Central memory CD4-positive, alpha-beta T cell (primary cell): ENCODE data around the gene GLIS1.

Experiments
- DNase-seq: peaks from one replicate; pipeline ENCODE4 v3.0.0; 2022

GLIS1 gene

DNA sequence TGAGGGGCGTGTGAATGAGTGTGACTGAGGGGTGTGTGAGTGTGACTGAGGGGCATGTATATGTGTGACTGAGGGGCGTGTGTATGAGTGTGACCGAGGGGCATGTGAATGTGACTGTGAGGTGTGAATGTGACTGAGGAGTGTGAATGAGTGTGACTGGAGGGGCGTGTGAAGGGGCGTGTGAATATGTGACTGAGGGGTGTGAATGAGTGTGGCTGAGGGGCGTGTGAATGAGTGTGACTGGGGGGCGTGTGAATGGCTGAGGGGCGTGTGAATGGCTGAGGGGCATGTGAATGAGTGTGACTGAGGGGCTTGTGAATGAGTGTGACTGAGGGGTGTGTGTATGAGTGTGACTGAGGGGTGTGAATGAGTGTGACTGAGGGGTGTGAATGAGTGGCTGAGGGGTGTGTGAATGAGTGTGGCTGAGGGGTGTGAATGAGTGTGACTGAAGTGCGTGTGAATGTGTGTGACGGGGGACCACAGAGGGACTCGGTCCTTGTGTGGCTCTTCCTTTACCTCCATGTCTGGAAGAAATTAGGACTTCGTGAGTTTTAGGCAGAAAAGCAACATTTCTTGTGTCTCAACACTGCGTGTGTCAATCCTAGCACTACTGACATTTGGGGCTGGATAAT is 105.8 kb downstream of the GLIS1 start:
- no peak for DNase-seq

GRCh38 chr1:53631622-53632310 is 107.2 kb downstream of the GLIS1 start:
- no peak for DNase-seq

DNA sequence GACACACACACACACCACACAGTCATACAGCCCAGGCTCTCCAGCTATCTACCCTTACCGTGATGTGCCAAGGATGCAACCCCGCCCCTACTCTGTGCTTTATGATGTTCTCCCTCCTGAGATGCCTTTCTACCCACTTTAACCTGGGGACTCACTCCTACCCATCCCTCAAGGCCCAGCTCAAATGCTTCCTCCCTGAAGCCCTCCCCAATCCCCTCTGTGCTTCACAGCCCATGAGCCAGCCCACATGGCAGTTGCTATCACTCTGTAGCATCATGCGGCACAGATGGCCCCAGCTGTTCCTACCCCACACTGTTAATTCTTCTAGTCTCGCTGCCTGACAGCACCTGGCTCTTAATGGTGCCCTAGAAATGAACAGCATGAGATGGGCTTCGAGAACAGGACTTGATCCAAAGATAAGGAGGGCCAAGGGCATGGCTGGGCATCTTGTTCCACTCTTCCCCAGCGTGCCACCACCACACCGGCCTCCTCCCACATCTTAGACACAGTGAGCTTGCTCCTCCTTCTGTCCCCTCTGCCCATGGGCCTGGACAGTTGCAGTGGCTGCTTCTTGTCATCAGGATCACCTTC is 109.8 kb downstream of the GLIS1 start:
- no peak for DNase-seq

DNA sequence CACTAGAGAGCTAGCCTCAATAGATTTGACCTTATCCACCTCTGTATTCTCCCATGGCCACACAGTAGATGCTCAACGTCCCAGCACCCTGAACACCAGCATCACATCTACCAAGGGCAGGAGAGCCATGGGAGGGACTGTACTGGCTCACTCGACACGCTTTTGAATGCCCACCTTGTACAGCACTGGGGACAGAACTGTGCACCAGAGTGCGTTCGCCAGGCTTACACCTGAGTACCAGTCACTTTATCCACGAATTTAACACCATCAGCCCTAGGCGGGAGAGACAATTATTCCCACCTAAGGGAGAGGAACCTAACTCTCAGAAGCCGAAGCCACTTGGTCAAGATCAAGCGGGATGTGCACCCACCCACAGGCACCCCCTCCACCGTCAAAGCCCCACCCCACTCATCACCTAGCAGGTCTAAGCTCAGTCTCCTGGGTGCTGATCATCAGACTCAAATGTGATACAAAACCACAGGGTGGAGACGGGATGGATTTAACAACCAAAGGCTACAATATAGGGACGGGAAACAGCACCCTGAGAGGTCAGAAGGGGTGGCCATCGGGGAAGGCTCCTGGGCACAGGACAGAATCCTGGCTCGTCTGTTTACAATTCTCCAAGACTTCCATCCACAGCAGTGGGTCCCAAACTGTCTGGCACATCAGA is 110.5 kb downstream of the GLIS1 start:
- DNase-seq, result no peak

DNA sequence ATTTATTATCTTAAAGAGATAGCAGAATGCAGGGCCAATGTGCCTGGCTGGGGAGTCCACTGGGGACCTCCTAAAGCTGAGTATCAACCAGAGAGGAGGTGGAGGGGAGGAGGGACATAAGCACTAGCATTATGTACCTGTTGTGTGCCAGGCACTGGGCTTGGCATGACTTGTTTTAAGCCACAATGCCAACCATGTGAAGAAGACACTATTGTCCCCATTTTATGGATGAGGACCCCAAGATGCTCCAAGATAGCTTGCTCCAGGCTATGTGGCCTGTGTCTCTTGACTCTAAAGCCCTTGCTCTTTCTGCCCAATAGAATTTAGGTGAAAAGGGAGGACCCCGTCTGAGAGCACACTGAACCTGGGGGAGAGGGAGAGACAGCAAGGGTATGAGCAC is 111.3 kb downstream of the GLIS1 start:
- DNase-seq, result no peak

DNA sequence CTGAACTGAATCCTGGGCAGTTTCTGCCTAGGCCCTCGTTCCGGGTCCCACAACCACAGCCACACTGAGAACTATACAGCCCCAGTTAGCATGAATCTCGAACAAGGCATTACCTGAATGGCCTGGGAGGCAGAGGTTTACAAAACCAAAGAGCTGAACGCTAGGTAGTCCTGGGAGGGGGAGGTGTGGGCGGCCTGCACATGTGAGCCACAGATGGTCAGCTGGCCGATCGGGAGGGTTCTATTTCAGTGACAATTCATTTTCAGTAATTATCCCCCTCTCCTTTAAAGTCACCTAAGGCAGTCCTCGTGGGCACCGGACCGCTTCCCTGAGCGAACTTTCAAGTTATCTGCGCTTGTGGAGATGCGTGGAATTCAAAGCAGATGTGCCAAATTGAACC is 111.9 kb downstream of the GLIS1 start:
- no peak for DNase-seq

- DNase-seq, result no peak
Observed at GRCh38 chr1:53626616-53627015, 112.3 kb downstream of the GLIS1 start.

GRCh38 chr1:53625766-53626520 is 113.0 kb downstream of the GLIS1 start:
- no peak for DNase-seq

GRCh38 chr1:53625049-53625448 is 113.9 kb downstream of the GLIS1 start:
- no peak for DNase-seq

DNA sequence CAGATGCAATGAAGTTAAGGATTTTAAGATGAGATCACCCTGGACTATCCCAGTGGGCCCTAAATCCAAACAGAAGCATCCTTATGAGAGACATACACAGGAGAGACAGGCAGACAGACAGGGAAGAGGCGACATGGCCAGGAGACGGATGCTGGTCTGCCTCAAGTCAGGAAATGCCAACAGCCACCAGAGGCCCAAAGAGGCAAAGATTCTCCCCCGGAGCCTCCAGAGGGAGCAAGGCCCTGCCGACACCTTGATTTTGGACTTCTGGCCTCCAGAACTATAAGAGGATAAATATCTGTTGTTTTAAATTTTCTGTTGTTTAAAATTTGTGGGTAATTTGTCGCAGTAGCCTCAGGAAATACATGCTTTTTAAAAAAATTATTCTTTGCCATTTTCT is 116.4 kb downstream of the GLIS1 start:
- no peak for DNase-seq

DNA sequence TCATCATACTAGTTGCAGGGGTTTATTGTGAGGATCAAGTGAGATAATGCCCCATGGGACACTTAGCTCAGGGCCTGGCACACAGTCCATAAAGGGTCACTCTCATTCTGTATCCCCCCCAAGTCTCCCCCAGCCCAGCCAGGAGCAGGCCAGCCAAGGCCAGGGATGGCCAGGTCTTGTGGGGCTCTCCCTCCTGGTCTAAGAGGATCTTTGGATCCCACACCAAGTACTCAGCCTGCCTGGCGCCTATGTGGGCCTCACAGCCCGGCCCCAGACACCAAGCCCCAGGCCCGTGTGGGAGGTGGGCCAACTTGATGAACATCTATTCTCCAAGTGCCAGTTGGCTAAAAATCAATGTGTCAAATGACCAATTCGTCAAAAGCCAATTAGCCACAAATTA is 117.8 kb downstream of the GLIS1 start:
- no peak for DNase-seq

- DNase-seq, result no peak
Observed at GRCh38 chr1:53620061-53620855, 118.7 kb downstream of the GLIS1 start.

DNA sequence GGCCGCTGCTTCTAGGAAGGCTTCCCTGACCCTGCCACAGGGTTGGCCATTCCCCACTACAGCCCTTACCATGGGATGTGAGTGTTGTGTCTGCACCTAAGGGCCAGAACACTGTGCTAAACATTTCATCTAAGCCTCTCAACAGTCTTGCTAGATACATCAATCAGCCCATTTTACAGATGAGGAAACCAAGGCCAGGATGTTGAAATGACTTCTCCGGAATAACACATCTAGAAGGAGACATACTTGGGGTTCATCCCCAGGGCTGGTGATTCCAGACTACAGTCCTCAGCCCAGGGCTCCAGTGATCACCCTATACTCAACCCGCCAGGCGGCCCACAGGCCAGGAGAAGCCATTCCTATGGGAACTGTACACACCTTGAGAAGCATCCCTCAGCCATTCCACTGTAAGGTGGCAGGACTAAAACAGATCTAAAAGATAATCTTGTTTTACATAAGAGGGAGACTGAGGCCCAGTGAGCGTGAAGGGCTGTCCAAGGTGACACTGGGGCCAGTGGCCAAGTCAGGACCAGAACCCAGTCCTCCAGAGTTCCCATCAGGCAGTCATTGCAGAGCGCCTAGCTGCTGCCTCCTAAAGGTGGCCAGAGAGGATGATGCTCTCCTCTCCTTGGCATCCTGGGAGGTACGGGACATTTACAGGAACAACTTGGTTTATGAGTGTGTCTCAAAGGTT is 119.5 kb downstream of the GLIS1 start:
- no peak for DNase-seq

- DNase-seq, result no peak
Observed at GRCh38 chr1:53618500-53619366, 120.2 kb downstream of the GLIS1 start.

- no peak for DNase-seq
Observed at GRCh38 chr1:53617851-53618499, 121.0 kb downstream of the GLIS1 start.

- no peak for DNase-seq
Observed at GRCh38 chr1:53617382-53617781, 121.6 kb downstream of the GLIS1 start.

DNA sequence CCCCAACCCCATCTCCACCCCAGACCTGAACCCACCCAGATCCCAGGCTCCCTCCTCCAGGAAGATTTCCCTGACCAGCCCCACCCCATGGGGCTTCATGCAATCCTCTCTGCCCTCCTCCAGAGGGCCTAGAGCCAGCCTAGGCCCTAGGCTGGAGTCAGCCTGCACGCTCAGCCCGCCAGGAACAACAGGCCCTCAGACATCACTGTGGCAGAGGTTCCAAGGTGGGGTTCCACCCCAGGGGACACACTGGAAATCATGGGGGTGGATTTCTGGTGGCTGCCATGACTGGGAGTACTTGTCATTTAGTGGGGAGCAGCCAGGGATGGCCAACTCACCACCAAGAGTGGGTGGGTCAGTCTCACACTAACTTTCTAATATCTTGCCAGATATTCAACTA is 122.0 kb downstream of the GLIS1 start:
- DNase-seq, result no peak

DNA sequence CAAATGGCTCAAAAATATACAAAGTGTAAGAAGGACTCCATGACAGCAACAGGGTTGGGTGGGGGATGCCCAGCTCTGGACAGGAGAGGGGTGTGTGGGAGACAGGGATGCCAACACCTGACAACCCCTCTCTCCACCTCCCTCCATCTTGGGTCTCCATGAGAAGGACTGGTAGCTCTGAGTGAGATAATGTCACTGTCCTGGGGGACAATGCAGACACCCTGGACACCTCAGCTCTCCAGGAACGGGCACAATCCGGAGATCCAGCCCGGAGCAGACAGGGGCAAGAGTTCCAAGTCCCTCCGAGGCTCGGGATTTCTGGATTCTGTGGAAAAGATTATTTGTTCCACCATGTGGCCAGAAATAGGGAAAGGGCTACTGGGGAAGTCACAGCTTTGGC is 122.5 kb downstream of the GLIS1 start:
- DNase-seq, result no peak

- DNase-seq, result no peak
Observed at GRCh38 chr1:53615101-53615500, 123.9 kb downstream of the GLIS1 start.
